ENCODE measurements around the gene FAM107A.

FAM107A gene

GRCh38 chr3:58555203-58555602 is 22.0 kb downstream of the FAM107A start:
- in situ Hi-C loops (cut with HindIII; ENCODE audit: low pct_ligation_motif_present, low pct_unique_long_range_greater_than_20kb, low sequenced_read_pairs) = no loop called here

GRCh38 chr3:58553003-58553402 is 24.2 kb downstream of the FAM107A start:
- DNase-seq = no peak
- in situ Hi-C loops (cut with HindIII; ENCODE audit: low pct_ligation_motif_present, low pct_unique_long_range_greater_than_20kb, low sequenced_read_pairs) = no loop called here

More at GRCh38 chr3:58555203-58555602, 22.0 kb downstream of the FAM107A start:
- DNase-seq = no peak

GRCh38 chr3:58551636-58552180 is 25.5 kb downstream of the FAM107A start:
- DNase-seq = no peak
- in situ Hi-C loops (cut with HindIII; ENCODE audit: low pct_ligation_motif_present, low pct_unique_long_range_greater_than_20kb, low sequenced_read_pairs) = no loop called here

- DNase-seq = no peak
- in situ Hi-C loops (cut with HindIII; ENCODE audit: low pct_ligation_motif_present, low pct_unique_long_range_greater_than_20kb, low sequenced_read_pairs) = no loop called here
Observed at GRCh38 chr3:58544541-58544940, 32.6 kb downstream of the FAM107A start.

- in situ Hi-C loops (cut with HindIII; ENCODE audit: low pct_ligation_motif_present, low pct_unique_long_range_greater_than_20kb, low sequenced_read_pairs) = no loop called here
- no peak for DNase-seq
Observed at GRCh38 chr3:58540176-58540858, 36.9 kb downstream of the FAM107A start.

- in situ Hi-C loops (cut with HindIII; ENCODE audit: low pct_ligation_motif_present, low pct_unique_long_range_greater_than_20kb, low sequenced_read_pairs) = no loop called here
- no peak for DNase-seq
Observed at GRCh38 chr3:58539626-58540025, 37.6 kb downstream of the FAM107A start.

- in situ Hi-C loops (cut with HindIII; ENCODE audit: low pct_ligation_motif_present, low pct_unique_long_range_greater_than_20kb, low sequenced_read_pairs) = no loop called here
- no peak for DNase-seq
Observed at GRCh38 chr3:58537412-58538301, 39.5 kb downstream of the FAM107A start.

- DNase-seq = no peak
- in situ Hi-C loops (cut with HindIII; ENCODE audit: low pct_ligation_motif_present, low pct_unique_long_range_greater_than_20kb, low sequenced_read_pairs) = no loop called here
Observed at GRCh38 chr3:58536501-58537411, 40.4 kb downstream of the FAM107A start, which contains the start of gene ACOX2. Gene ACOX2, minus strand, starts transcription at chr3:58537190. Its CDS starts 2,084 bp downstream, at chr3:58535106.

GRCh38 chr3:58535531-58536500 is 41.4 kb downstream of the FAM107A start:
- in situ Hi-C loops (cut with HindIII; ENCODE audit: low pct_ligation_motif_present, low pct_unique_long_range_greater_than_20kb, low sequenced_read_pairs) = no loop called here
- no peak for DNase-seq

- in situ Hi-C loops (cut with HindIII; ENCODE audit: low pct_ligation_motif_present, low pct_unique_long_range_greater_than_20kb, low sequenced_read_pairs) = no loop called here
- no peak for DNase-seq
Observed at GRCh38 chr3:58534592-58535494, 42.3 kb downstream of the FAM107A start.

GRCh38 chr3:58532794-58533220 is 44.4 kb downstream of the FAM107A start:
- peak; percentile 67 for DNase-seq
- in situ Hi-C loops (cut with HindIII; ENCODE audit: low pct_ligation_motif_present, low pct_unique_long_range_greater_than_20kb, low sequenced_read_pairs) = no loop called here

- peak; percentile 19 for DNase-seq
Observed at GRCh38 chr3:58531956-58532355, 45.2 kb downstream of the FAM107A start.

GRCh38 chr3:58531555-58531954 is 45.6 kb downstream of the FAM107A start:
- in situ Hi-C loops (cut with HindIII; ENCODE audit: low pct_ligation_motif_present, low pct_unique_long_range_greater_than_20kb, low sequenced_read_pairs) = no loop called here
- no peak for DNase-seq

More at GRCh38 chr3:58531956-58532355, 45.2 kb downstream of the FAM107A start:
- in situ Hi-C loops (cut with HindIII; ENCODE audit: low pct_ligation_motif_present, low pct_unique_long_range_greater_than_20kb, low sequenced_read_pairs) = no loop called here

GRCh38 chr3:58530354-58530865 is 46.8 kb downstream of the FAM107A start:
- in situ Hi-C loops (cut with HindIII; ENCODE audit: low pct_ligation_motif_present, low pct_unique_long_range_greater_than_20kb, low sequenced_read_pairs) = no loop called here
- DNase-seq = no peak

GRCh38 chr3:58529516-58530353 is 47.5 kb downstream of the FAM107A start:
- DNase-seq = no peak
- in situ Hi-C loops (cut with HindIII; ENCODE audit: low pct_ligation_motif_present, low pct_unique_long_range_greater_than_20kb, low sequenced_read_pairs) = no loop called here

Data from ACHN (cell line).